CD4-positive, alpha-beta memory T cell (primary cell): Measurements from ENCODE around the gene MCM6. TPM values are rescaled to one million over a fixed set of nuclear protein-coding genes. Genes with fewer than 3 reads are reported as not detected.

Source experiments
- CTCF ChIA-PET: fragments of 350-600 bp; sonication (Branson Sonifier 250); formaldehyde crosslinking; loops from one replicate; lab custom pipeline; 2021; ENCODE audit warnings: inconsistent platforms; ENCODE audit not compliant: partially characterized antibody; lab: Charles Lee
- POLR2A ChIA-PET: fragments of 350-600 bp; sonication (Branson Sonifier 250); formaldehyde crosslinking; loops from one replicate; lab custom pipeline; 2021; ENCODE audit not compliant: partially characterized antibody; lab: Charles Lee
- DNase-seq, 5 donors: peaks; one replicate each; pipeline versions ENCODE4 v3.0.0 to v3.0.0-alpha.2; 2020 to 2022; ENCODE audit warnings: mixed read lengths in 1 of 5
- H3K27ac ChIP-seq: one replicate; pipeline ENCODE4 v1.7.0; 2013; ENCODE audit warnings: low read depth, low read length
- H3K27me3 ChIP-seq: 2 replicates; pipeline ENCODE4 v1.7.0; 2013; ENCODE audit warnings: mild to moderate bottlenecking, low read length, moderate library complexity; ENCODE audit not compliant: insufficient read depth
- H3K36me3 ChIP-seq: 2 replicates; pipeline ENCODE4 v1.7.0; 2013; ENCODE audit warnings: mild to moderate bottlenecking, low read length, moderate library complexity; ENCODE audit not compliant: insufficient read depth
- H3K4me1 ChIP-seq: 2 replicates; pipeline ENCODE4 v1.7.0; 2013; ENCODE audit warnings: mild to moderate bottlenecking, low read length, moderate library complexity; ENCODE audit not compliant: insufficient read depth
- H3K4me3 ChIP-seq, 2 donors: one replicate each; pipeline ENCODE4 v1.7.0; 2013; ENCODE audit warnings: low read length in 2 of 2, mild to moderate bottlenecking in 1 of 2
- H3K9me3 ChIP-seq, 2 donors: one replicate each; pipeline ENCODE4 v1.7.0; 2013; ENCODE audit warnings: low read length in 2 of 2, control low read depth in 1 of 2; ENCODE audit not compliant: control insufficient read depth in 1 of 2
- H3K27ac Mint-ChIP-seq, 7 donors: one replicate each; pipeline ENCODE4 v1.8.0; 2020 to 2021; ENCODE audit warnings: mixed read lengths in 7 of 7, mild to moderate bottlenecking in 6 of 7, inconsistent platforms in 3 of 7, moderate library complexity in 3 of 7
- H3K27me3 Mint-ChIP-seq, 2 donors: one replicate each; pipeline ENCODE4 v1.8.0; 2020 to 2021; ENCODE audit warnings: mixed read lengths in 2 of 2
- H3K36me3 Mint-ChIP-seq, 2 donors: one replicate each; pipeline ENCODE4 v1.8.0; 2020 to 2021; ENCODE audit warnings: mixed read lengths in 2 of 2, inconsistent platforms in 1 of 2, mild to moderate bottlenecking in 1 of 2
- H3K4me1 Mint-ChIP-seq, 4 donors: one replicate each; pipeline ENCODE4 v1.8.0; 2020 to 2021; ENCODE audit warnings: mixed read lengths in 4 of 4, mild to moderate bottlenecking in 1 of 4
- H3K4me3 Mint-ChIP-seq, 8 donors: one replicate each; pipeline ENCODE4 v1.8.0; 2020 to 2021; ENCODE audit warnings: mixed read lengths in 8 of 8, mild to moderate bottlenecking in 7 of 8, moderate library complexity in 6 of 8, inconsistent platforms in 3 of 8
- H3K9me3 Mint-ChIP-seq, 8 donors: one replicate each; pipeline ENCODE4 v1.8.0; 2020 to 2021; ENCODE audit warnings: mixed read lengths in 8 of 8, mild to moderate bottlenecking in 5 of 8, inconsistent platforms in 3 of 8, moderate library complexity in 1 of 8
- intact Hi-C: fragments of 100-400 bp; cut with micrococcal nuclease; formaldehyde crosslinking; loops from one replicate; pipeline ENCODE4 v1.15.1; 2023
- polyA plus RNA-seq, 2 donors: library from polyadenylated mRNA; unstranded; fragments of 300-500 nt; fragmentation: Illumina TruSeq; gene quantifications; one replicate each; pipeline ENCODE4 v1.2.3, GENCODE V29; 2021
- total RNA-seq, 2 experiments: library from RNA; stranded (reverse); gene quantifications; one replicate each; pipeline ENCODE4 v1.2.3, GENCODE V29; 2021

Gene MCM6
- total and polyA plus RNA-seq, 4 experiments from 2014 or later, result 16.1 to 32.7 (median 25.1) TPM

DNA sequence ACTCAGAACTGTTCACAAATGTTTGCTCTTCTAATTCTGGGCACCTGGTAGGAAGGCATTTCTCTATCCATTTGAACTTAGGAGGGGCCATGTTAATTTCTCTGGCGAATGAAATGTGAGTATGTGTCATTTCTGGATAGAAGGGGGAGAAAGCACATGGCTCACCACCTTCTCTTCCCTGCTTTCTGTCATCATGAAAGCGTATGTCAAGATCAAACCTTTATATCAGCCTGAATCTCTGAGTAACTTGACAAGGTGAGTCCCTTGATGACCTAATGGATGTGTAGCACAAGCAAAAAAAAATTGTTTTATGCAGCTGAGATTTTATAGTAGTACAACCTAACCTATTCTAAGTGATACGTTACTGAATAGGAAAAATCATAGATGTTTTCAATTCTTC lies 27.2 kb downstream of the MCM6 start:
- no peaks in the 10 kb centered on the region for H3K27me3 ChIP-seq
- H3K4me1 ChIP-seq, result no peaks in the 10 kb centered on the region
- Mint-ChIP-seq H3K27ac (no peak overlapping the region), H3K9me3 (no peaks in the 10 kb centered on the region), H3K4me3 (no peak overlapping the region), H3K4me1 (peaks cover 0 to 2% (median 0%) of the 10 kb centered on the region in 4 donors), H3K27me3 (no peaks in the 10 kb centered on the region), H3K36me3 (peaks cover 47 to 71% of the 10 kb centered on the region in 2 donors)
- intact Hi-C loops, result no loop called here
- ChIA-PET POLR2A (no interaction called here), CTCF (no interaction called here)
- H3K36me3 ChIP-seq, result peaks cover 30% of the 10 kb centered on the region
- H3K4me3 ChIP-seq, result no peak overlapping the region
- H3K9me3 ChIP-seq, result no peaks in the 10 kb centered on the region
- H3K27ac ChIP-seq, result no peak overlapping the region
- DNase-seq, result no peak

DNA sequence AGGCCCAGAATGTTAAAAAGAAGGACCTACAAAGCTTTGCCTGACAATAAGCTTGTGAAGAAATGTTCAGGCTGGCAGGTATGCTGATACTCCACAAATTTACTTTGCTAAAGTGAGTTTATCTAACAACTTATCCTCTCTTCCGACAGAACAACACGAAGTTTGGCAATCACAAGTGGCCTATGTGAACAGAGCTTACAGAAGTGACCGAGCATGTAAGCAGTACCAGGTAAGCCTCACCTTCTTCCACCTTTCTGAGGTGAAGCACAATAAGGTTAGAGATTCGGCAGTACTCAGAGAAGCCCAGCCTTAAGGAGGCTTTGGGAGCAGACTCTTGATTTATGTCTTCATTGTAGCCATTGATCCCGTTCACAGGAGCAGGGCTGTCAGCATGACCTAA lies 30.2 kb downstream of the MCM6 start:
- Histone ChIP-seq H3K4me1 (no peaks in the 10 kb centered on the region), H3K27me3 (no peaks in the 10 kb centered on the region), H3K4me3 (no peak overlapping the region), H3K9me3 (no peaks in the 10 kb centered on the region), H3K36me3 (peaks cover 37% of the 10 kb centered on the region), H3K27ac (no peak overlapping the region)
- Mint-ChIP-seq H3K27me3 (no peaks in the 10 kb centered on the region), H3K4me3 (no peak overlapping the region), H3K4me1 (peaks cover 0 to 2% (median 0%) of the 10 kb centered on the region in 4 donors), H3K9me3 (no peaks in the 10 kb centered on the region), H3K27ac (no peak overlapping the region), H3K36me3 (peaks cover 59 to 69% of the 10 kb centered on the region in 2 donors)
- POLR2A ChIA-PET, result no interaction called here
- intact Hi-C loops, result no loop called here
- no peak for DNase-seq
- CTCF ChIA-PET, result interaction anchor here (1.0 kb wide), 1 partner anchor 68 kb away, joined by 3 read pairs; no protein-coding TSS in a partner anchor

DNA sequence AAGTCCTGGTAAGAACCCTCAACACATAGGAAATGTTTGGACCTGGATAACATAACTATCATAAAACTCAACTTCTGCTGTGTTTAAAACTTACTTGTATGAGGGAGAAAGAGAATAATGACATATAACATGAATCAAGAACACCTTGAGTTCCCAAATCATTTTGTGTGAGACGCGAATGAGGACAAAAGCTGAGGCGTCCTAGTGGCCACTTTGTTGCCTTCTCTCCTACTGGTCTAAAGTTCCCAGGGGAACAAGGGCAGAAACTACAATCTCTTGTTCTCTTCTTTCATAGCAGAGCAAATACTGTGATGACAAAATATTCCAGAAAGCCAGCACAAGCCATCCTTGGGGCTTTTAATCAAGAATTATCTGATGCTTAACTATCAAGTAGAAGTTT lies 31.0 kb downstream of the MCM6 start:
- Histone ChIP-seq H3K4me1 (no peaks in the 10 kb centered on the region), H3K4me3 (no peak overlapping the region), H3K9me3 (no peaks in the 10 kb centered on the region), H3K36me3 (peaks cover 30% of the 10 kb centered on the region), H3K27me3 (no peaks in the 10 kb centered on the region), H3K27ac (no peak overlapping the region)
- intact Hi-C loops, result no loop called here
- no peak for DNase-seq
- CTCF ChIA-PET, result interaction anchor here (1.0 kb wide), 1 partner anchor 69 kb away, joined by 3 read pairs; no protein-coding TSS in a partner anchor
- Mint-ChIP-seq H3K4me3 (no peak overlapping the region), H3K27ac (no peak overlapping the region), H3K36me3 (peaks cover 54 to 68% of the 10 kb centered on the region in 2 donors), H3K4me1 (peaks cover 0 to 2% (median 1%) of the 10 kb centered on the region in 4 donors), H3K9me3 (no peaks in the 10 kb centered on the region), H3K27me3 (no peaks in the 10 kb centered on the region)
- POLR2A ChIA-PET, result no interaction called here

DNA sequence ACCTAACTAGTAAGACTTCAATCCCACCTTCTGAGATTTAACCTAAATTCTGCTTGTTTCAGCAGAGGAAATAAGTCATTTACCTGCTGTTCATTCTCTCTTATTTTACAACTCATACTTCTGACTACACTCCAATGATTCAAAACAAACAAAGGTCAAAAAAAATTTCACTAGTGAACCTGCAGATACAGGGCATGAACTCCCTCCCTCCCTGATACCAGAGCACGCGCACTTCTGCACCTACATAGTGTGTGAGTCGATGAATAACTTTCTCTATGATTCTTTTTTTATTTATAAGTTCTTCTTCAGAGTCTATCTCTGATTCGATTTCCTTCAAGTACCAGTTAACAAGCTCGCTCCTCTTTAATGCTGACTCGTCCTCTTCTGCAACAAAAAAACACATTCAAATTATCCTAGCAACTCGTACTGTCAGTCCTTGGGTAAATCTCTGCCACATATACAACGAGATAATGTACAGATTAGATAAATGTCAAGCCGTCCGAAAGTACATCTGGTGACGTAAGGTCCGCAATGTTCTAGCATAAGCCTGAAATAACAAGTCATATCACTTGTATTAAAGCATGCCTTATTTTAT lies 31.8 kb downstream of the MCM6 start:
- no peaks in the 10 kb centered on the region for H3K9me3 Mint-ChIP-seq
- H3K4me3 Mint-ChIP-seq, result no peak overlapping the region
- Histone ChIP-seq H3K27me3 (no peaks in the 10 kb centered on the region), H3K36me3 (peaks cover 30% of the 10 kb centered on the region), H3K4me3 (no peak overlapping the region), H3K4me1 (no peaks in the 10 kb centered on the region), H3K9me3 (no peaks in the 10 kb centered on the region), H3K27ac (no peak overlapping the region)
- intact Hi-C loops, result no loop called here
- H3K27ac Mint-ChIP-seq, result no peak overlapping the region
- CTCF ChIA-PET, result interaction anchor here (0.7 to 1.2 kb wide), 2 partner anchors 983 to 1994 kb away, joined by 3 read pairs; no protein-coding TSS in a partner anchor
- peaks cover 0 to 5% (median 2%) of the 10 kb centered on the region in 4 donors for H3K4me1 Mint-ChIP-seq
- DNase-seq, result no peak
- H3K27me3 Mint-ChIP-seq, result no peaks in the 10 kb centered on the region
- POLR2A ChIA-PET, result no interaction called here
- peaks cover 50 to 66% of the 10 kb centered on the region in 2 donors for H3K36me3 Mint-ChIP-seq

DNA sequence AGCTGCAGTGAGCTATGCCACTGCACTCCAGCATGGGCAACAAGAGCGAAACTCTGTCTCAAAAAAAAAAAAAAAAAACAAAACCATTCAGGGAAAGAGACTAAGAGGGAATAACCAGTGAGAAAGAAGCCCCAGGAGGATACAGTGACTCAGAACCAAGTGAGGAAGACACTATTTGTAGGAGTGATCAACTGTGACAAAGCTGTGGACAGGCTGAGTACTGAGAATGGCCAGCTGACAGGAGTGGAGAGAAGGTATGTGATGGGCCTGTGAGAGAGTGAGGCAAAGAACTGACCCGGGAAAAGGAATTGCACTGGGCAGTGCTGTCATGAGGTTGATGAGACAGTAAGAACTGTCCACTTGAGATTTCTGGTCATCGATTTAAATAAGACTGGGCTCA lies 32.6 kb downstream of the MCM6 start:
- ChIA-PET CTCF (interaction anchor here (0.7 to 1.2 kb wide), 2 partner anchors 982 to 1994 kb away, joined by 3 read pairs; no protein-coding TSS in a partner anchor), POLR2A (no interaction called here)
- intact Hi-C loops, result no loop called here
- Histone ChIP-seq H3K4me1 (no peaks in the 10 kb centered on the region), H3K9me3 (no peaks in the 10 kb centered on the region), H3K27me3 (no peaks in the 10 kb centered on the region), H3K4me3 (no peak overlapping the region), H3K27ac (no peak overlapping the region), H3K36me3 (peaks cover 30% of the 10 kb centered on the region)
- H3K4me3 Mint-ChIP-seq, result no peak overlapping the region
- no peak for DNase-seq
- no peaks in the 10 kb centered on the region for H3K27me3 Mint-ChIP-seq
- H3K9me3 Mint-ChIP-seq, result no peaks in the 10 kb centered on the region
- H3K36me3 Mint-ChIP-seq, result peaks cover 44 to 61% of the 10 kb centered on the region in 2 donors
- peak overlapping the region in 1 of 7 donors; percentile 5 for H3K27ac Mint-ChIP-seq
- peaks cover 0 to 5% (median 2%) of the 10 kb centered on the region in 4 donors for H3K4me1 Mint-ChIP-seq

DNA sequence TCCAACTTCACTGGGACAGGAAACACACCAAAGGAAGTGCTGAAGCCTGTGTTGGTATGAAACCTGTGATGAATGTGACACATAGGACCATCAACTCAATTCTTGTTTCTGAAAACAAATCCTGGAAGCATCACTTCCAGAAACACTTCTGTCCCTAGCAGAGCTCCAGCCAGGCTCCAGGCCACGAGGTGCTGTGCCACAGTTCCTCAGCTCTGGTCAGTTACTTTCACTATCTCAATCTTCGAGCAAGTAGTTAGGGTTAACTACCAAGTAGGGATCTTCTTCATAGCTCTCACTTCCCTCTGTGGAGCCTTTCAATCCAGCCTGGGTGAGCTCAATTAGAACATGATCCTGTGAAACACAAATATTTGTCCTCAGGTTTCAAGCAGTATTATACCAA lies 35.6 kb downstream of the MCM6 start:
- no peaks in the 10 kb centered on the region for H3K9me3 Mint-ChIP-seq

DNA sequence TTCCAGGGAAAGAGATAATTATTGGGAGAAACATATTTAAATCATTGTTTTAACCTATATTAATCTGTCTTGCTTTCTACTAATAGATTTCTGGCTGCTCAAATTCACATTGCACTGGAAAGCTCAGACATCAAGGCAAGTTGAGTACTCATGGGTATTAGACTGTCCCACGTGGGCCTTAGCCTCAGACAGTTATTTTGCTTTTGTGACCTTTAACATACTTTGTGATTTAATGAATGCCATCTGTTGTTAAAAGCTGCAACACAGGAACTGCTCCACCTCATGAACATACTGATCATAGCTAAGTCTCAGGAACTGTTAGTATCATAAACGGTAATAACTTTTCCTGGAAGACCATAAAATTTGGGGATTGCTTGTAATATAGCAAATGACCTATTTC lies 36.5 kb downstream of the MCM6 start:
- Mint-ChIP-seq H3K4me3 (no peak overlapping the region), H3K27ac (peak overlapping the region in 1 of 7 donors; percentile 38), H3K4me1 (peaks cover 4 to 9% (median 6%) of the 10 kb centered on the region in 4 donors), H3K27me3 (no peaks in the 10 kb centered on the region), H3K9me3 (no peaks in the 10 kb centered on the region), H3K36me3 (peaks cover 25 to 42% of the 10 kb centered on the region in 2 donors)
- H3K9me3 ChIP-seq, result no peaks in the 10 kb centered on the region
- H3K4me3 ChIP-seq, result no peak overlapping the region
- ChIA-PET POLR2A (no interaction called here), CTCF (interaction anchor here (1.5 kb wide), 1 partner anchor 42 kb away, joined by 4 read pairs; no protein-coding TSS in a partner anchor)
- H3K36me3 ChIP-seq, result peaks cover 17% of the 10 kb centered on the region
- DNase-seq, result no peak
- intact Hi-C loops, result no loop called here
- H3K27me3 ChIP-seq, result no peaks in the 10 kb centered on the region
- no peak overlapping the region for H3K27ac ChIP-seq
- no peaks in the 10 kb centered on the region for H3K4me1 ChIP-seq

More for the DNA sequence above, 35.6 kb downstream of the MCM6 start:
- Mint-ChIP-seq H3K36me3 (peaks cover 30 to 47% of the 10 kb centered on the region in 2 donors), H3K27ac (peak overlapping the region in 5 of 7 donors; percentile 10 to 83 (median 32)), H3K27me3 (no peaks in the 10 kb centered on the region), H3K4me3 (no peak overlapping the region), H3K4me1 (peaks cover 2 to 8% (median 4%) of the 10 kb centered on the region in 4 donors)
- Histone ChIP-seq H3K27me3 (no peaks in the 10 kb centered on the region), H3K4me3 (no peak overlapping the region), H3K27ac (no peak overlapping the region), H3K36me3 (peaks cover 24% of the 10 kb centered on the region), H3K4me1 (no peaks in the 10 kb centered on the region), H3K9me3 (no peaks in the 10 kb centered on the region)
- CTCF ChIA-PET, result interaction anchor here (1.5 kb wide), 1 partner anchor 43 kb away, joined by 4 read pairs; no protein-coding TSS in a partner anchor
- POLR2A ChIA-PET, result no interaction called here
- intact Hi-C loops, result no loop called here
- no peak for DNase-seq
